Naive thymus-derived CD8-positive, alpha-beta T cell (primary cell): ENCODE measurements around the gene CTNNA1. TPM values are rescaled to one million over a fixed set of nuclear protein-coding genes. Genes with fewer than 3 reads are reported as not detected.
A peak's percentile ranks its signal among the peaks of the same experiment; 100 is the strongest.
"Not testable (repeated sequence)": the region's sequence is repeated elsewhere in the genome, so short reads cannot be mapped to it uniquely, and the experiment has no call there.

Source experiments
- ATAC-seq, 2 donors: fragments of 150-1000 bp; cut with Tn5 transposase in 1 of 2; sonication (Bioruptor Pico), chemical (Tn5 transposase) in 1 of 2; 1 replicate in 1 of 2; 2 replicates in 1 of 2; pipeline ENCODE4 v1.10.0; 2021; ENCODE audit warnings: mild to moderate bottlenecking in 2 of 2, moderate library complexity in 2 of 2
- POLR2A ChIA-PET: fragments of 350-600 bp; sonication (Branson Sonifier 250); formaldehyde crosslinking; loops from one replicate; lab custom pipeline; 2021; ENCODE audit warnings: antibody characterized with exemption; lab: Charles Lee
- DNase-seq, 10 donors: peaks; one replicate each; pipeline versions ENCODE4 v3.0.0 to v3.0.0-alpha.2; 2020 to 2022
- H3K27ac Mint-ChIP-seq, 10 donors: one replicate each; pipeline ENCODE4 v1.8.0; 2020 to 2022; ENCODE audit warnings: mild to moderate bottlenecking in 10 of 10, mixed read lengths in 10 of 10, moderate library complexity in 4 of 10, inconsistent platforms in 1 of 10
- H3K27me3 Mint-ChIP-seq, 5 donors: one replicate each; pipeline ENCODE4 v1.8.0; 2021 to 2022; ENCODE audit warnings: mixed read lengths in 5 of 5
- H3K36me3 Mint-ChIP-seq, 3 donors: one replicate each; pipeline ENCODE4 v1.8.0; 2020 to 2022; ENCODE audit warnings: mixed read lengths in 3 of 3, mild to moderate bottlenecking in 2 of 3, inconsistent platforms in 1 of 3
- H3K4me1 Mint-ChIP-seq, 4 donors: one replicate each; pipeline ENCODE4 v1.8.0; 2021 to 2022; ENCODE audit warnings: mixed read lengths in 4 of 4
- H3K4me3 Mint-ChIP-seq, 10 donors: one replicate each; pipeline ENCODE4 v1.8.0; 2020 to 2022; ENCODE audit warnings: mild to moderate bottlenecking in 10 of 10, mixed read lengths in 10 of 10, moderate library complexity in 6 of 10, inconsistent platforms in 1 of 10
- H3K9me3 Mint-ChIP-seq, 9 donors: one replicate each; pipeline ENCODE4 v1.8.0; 2020 to 2022; ENCODE audit warnings: mixed read lengths in 9 of 9, mild to moderate bottlenecking in 3 of 9, inconsistent platforms in 1 of 9, moderate library complexity in 1 of 9
- polyA plus RNA-seq, 3 donors: library from polyadenylated mRNA; unstranded; fragments of 300-500 nt; fragmentation: Illumina TruSeq; gene quantifications; one replicate each; pipeline ENCODE4 v1.2.3, GENCODE V29; 2021
- total RNA-seq, 8 experiments: library from RNA in 2 of 8; stranded (reverse) in 2 of 8; gene quantifications; one replicate each; pipeline ENCODE4 v1.2.3 and lab custom pipeline; 2021 to 2026

Gene CTNNA1
- total RNA-seq (1 to 10 TPM; 5.1 to 5.7 TPM), polyA plus RNA-seq (1 to 10 TPM in 1 of 3 donors, under 1 TPM in 1, not detected in 1; 0.34 to 2.8 TPM), total RNA-seq (lab: John Stamatoyannopoulos, UW) (0 to 63.8 (median 4.3) reads per million in 6 experiments)

GRCh38 chr5:138752951-138753793 lies at the start of gene CTNNA1:
CTNNA1 (plus strand) TSS chr5:138753425; CDS start chr5:138781925, 28,500 bp downstream.
- Mint-ChIP-seq H3K4me1 (peaks cover 7 to 18% (median 10%) of the 10 kb centered on the region in 4 donors), H3K27me3 (peaks cover 34 to 82% (median 46%) of the 10 kb centered on the region in 5 donors), H3K27ac (peak within 1 kb of the TSS in 2 of 10 donors; percentile 1 to 64), H3K9me3 (peaks cover 0 to 25% (median 2%) of the 10 kb centered on the region in 9 donors), H3K4me3 (peak within 1 kb of the TSS; percentile 71 to 89 (median 82)), H3K36me3 (peaks cover 3 to 14% (median 5%) of the 10 kb centered on the region in 3 donors)
- ATAC-seq (peak; percentile 72), DNase-seq (peak in 7 of 10 donors; percentile 5 to 38 (median 16))
- POLR2A ChIA-PET, result interaction anchor here (1.1 kb wide), 1 partner anchor 9 kb away, joined by 4 read pairs; no protein-coding TSS in a partner anchor

- H3K27me3 Mint-ChIP-seq, result peaks cover 33 to 99% (median 68%) of the 10 kb centered on the region in 5 donors
- H3K9me3 Mint-ChIP-seq, POLR2A ChIA-PET, ATAC-seq, DNase-seq, H3K36me3 Mint-ChIP-seq, H3K4me3 Mint-ChIP-seq, H3K27ac Mint-ChIP-seq, H3K4me1 Mint-ChIP-seq: not testable (repeated sequence)
These were observed 49.4 kb upstream of the CTNNA1 start for GRCh38 chr5:138703777-138704176.

GRCh38 chr5:138705007-138705406 lies 48.2 kb upstream of the CTNNA1 start:
- no peaks in the 10 kb centered on the region for H3K4me1 Mint-ChIP-seq
- ATAC-seq, result no peak
- H3K9me3 Mint-ChIP-seq, result peaks cover 0 to 3% (median 0%) of the 10 kb centered on the region in 9 donors
- peaks cover 0 to 4% (median 0%) of the 10 kb centered on the region in 3 donors for H3K36me3 Mint-ChIP-seq
- peaks cover 31 to 92% (median 62%) of the 10 kb centered on the region in 5 donors for H3K27me3 Mint-ChIP-seq
- POLR2A ChIA-PET, result interaction anchor here (0.6 kb wide), 1 partner anchor 30 kb away, joined by 7 read pairs; no protein-coding TSS in a partner anchor
- peak overlapping the region in 1 of 10 donors; percentile 40 for H3K27ac Mint-ChIP-seq
- DNase-seq, result no peak
- no peak overlapping the region for H3K4me3 Mint-ChIP-seq

- Mint-ChIP-seq H3K36me3 (peaks cover 0 to 4% (median 0%) of the 10 kb centered on the region in 3 donors), H3K27ac (no peak overlapping the region), H3K27me3 (peaks cover 31 to 91% (median 58%) of the 10 kb centered on the region in 5 donors), H3K4me1 (no peaks in the 10 kb centered on the region), H3K4me3 (no peak overlapping the region), H3K9me3 (peaks cover 0 to 3% (median 0%) of the 10 kb centered on the region in 9 donors)
- ATAC-seq, result no peak
- DNase-seq, result no peak
- POLR2A ChIA-PET, result no interaction called here
These were observed 47.7 kb upstream of the CTNNA1 start for GRCh38 chr5:138705567-138705966.

GRCh38 chr5:138706655-138707480 lies 46.4 kb upstream of the CTNNA1 start:
- DNase-seq (no peak), ATAC-seq (no peak)
- no peaks in the 10 kb centered on the region for H3K4me1 Mint-ChIP-seq
- H3K36me3 Mint-ChIP-seq, result no peaks in the 10 kb centered on the region
- H3K4me3 Mint-ChIP-seq, result no peak overlapping the region
- H3K27ac Mint-ChIP-seq, result no peak overlapping the region
- POLR2A ChIA-PET, result no interaction called here
- no peaks in the 10 kb centered on the region for H3K9me3 Mint-ChIP-seq
- peaks cover 28 to 90% (median 54%) of the 10 kb centered on the region in 5 donors for H3K27me3 Mint-ChIP-seq

GRCh38 chr5:138708791-138709190 lies 44.4 kb upstream of the CTNNA1 start:
- Mint-ChIP-seq H3K27ac (no peak overlapping the region), H3K27me3 (peaks cover 28 to 88% (median 53%) of the 10 kb centered on the region in 5 donors), H3K4me1 (no peaks in the 10 kb centered on the region), H3K9me3 (no peaks in the 10 kb centered on the region), H3K4me3 (no peak overlapping the region), H3K36me3 (no peaks in the 10 kb centered on the region)
- ATAC-seq (no peak), DNase-seq (no peak)
- POLR2A ChIA-PET, result no interaction called here

GRCh38 chr5:138709202-138709601 lies 44.0 kb upstream of the CTNNA1 start:
- no peak for ATAC-seq
- H3K27me3 Mint-ChIP-seq, result peaks cover 27 to 85% (median 55%) of the 10 kb centered on the region in 5 donors
- no peak overlapping the region for H3K27ac Mint-ChIP-seq
- no peak overlapping the region for H3K4me3 Mint-ChIP-seq
- DNase-seq, result no peak
- POLR2A ChIA-PET, result no interaction called here
- no peaks in the 10 kb centered on the region for H3K36me3 Mint-ChIP-seq
- H3K4me1 Mint-ChIP-seq, result no peaks in the 10 kb centered on the region
- no peaks in the 10 kb centered on the region for H3K9me3 Mint-ChIP-seq

GRCh38 chr5:138711087-138711486 lies 42.1 kb upstream of the CTNNA1 start:
- Mint-ChIP-seq H3K27me3 (peaks cover 32 to 78% (median 57%) of the 10 kb centered on the region in 5 donors), H3K4me1 (no peaks in the 10 kb centered on the region), H3K4me3 (no peak overlapping the region), H3K9me3 (no peaks in the 10 kb centered on the region), H3K36me3 (no peaks in the 10 kb centered on the region), H3K27ac (no peak overlapping the region)
- ATAC-seq, result no peak
- DNase-seq, result no peak
- POLR2A ChIA-PET, result no interaction called here

- no peak overlapping the region for H3K27ac Mint-ChIP-seq
- no peak for ATAC-seq
- no peak overlapping the region for H3K4me3 Mint-ChIP-seq
- H3K27me3 Mint-ChIP-seq, result peaks cover 29 to 78% (median 50%) of the 10 kb centered on the region in 5 donors
- H3K9me3 Mint-ChIP-seq, result no peaks in the 10 kb centered on the region
- no peaks in the 10 kb centered on the region for H3K36me3 Mint-ChIP-seq
- no peak for DNase-seq
- POLR2A ChIA-PET, result no interaction called here
- no peaks in the 10 kb centered on the region for H3K4me1 Mint-ChIP-seq
These were observed 41.4 kb upstream of the CTNNA1 start for GRCh38 chr5:138711811-138712210.

GRCh38 chr5:138712324-138712723 lies 40.9 kb upstream of the CTNNA1 start:
- POLR2A ChIA-PET, result no interaction called here
- H3K4me1 Mint-ChIP-seq, result no peaks in the 10 kb centered on the region
- H3K27ac Mint-ChIP-seq, result no peak overlapping the region
- DNase-seq (no peak), ATAC-seq (no peak)
- peaks cover 29 to 78% (median 47%) of the 10 kb centered on the region in 5 donors for H3K27me3 Mint-ChIP-seq
- no peak overlapping the region for H3K4me3 Mint-ChIP-seq
- no peaks in the 10 kb centered on the region for H3K9me3 Mint-ChIP-seq
- H3K36me3 Mint-ChIP-seq, result no peaks in the 10 kb centered on the region

- H3K27me3 Mint-ChIP-seq, result peaks cover 31 to 78% (median 43%) of the 10 kb centered on the region in 5 donors
- ATAC-seq (no peak), DNase-seq (no peak)
- H3K9me3 Mint-ChIP-seq, result no peaks in the 10 kb centered on the region
- no peaks in the 10 kb centered on the region for H3K36me3 Mint-ChIP-seq
- no peaks in the 10 kb centered on the region for H3K4me1 Mint-ChIP-seq
- H3K4me3 Mint-ChIP-seq, result no peak overlapping the region
- no peak overlapping the region for H3K27ac Mint-ChIP-seq
- POLR2A ChIA-PET, result no interaction called here
These were observed 40.4 kb upstream of the CTNNA1 start for GRCh38 chr5:138712791-138713190.

GRCh38 chr5:138713247-138713646 lies 40.0 kb upstream of the CTNNA1 start:
- ATAC-seq (no peak), DNase-seq (no peak)
- no peaks in the 10 kb centered on the region for H3K36me3 Mint-ChIP-seq
- no peak overlapping the region for H3K27ac Mint-ChIP-seq
- no peaks in the 10 kb centered on the region for H3K4me1 Mint-ChIP-seq
- H3K4me3 Mint-ChIP-seq, result no peak overlapping the region
- H3K9me3 Mint-ChIP-seq, result no peaks in the 10 kb centered on the region
- POLR2A ChIA-PET, result interaction anchor here (0.7 kb wide), 1 partner anchor 85 kb away, joined by 3 read pairs; no protein-coding TSS in a partner anchor
- H3K27me3 Mint-ChIP-seq, result peaks cover 33 to 74% (median 44%) of the 10 kb centered on the region in 5 donors
